Keratinocyte (primary cell): ENCODE data around the gene IL17C. TPM values are rescaled to one million over a fixed set of nuclear protein-coding genes. Genes with fewer than 3 reads are reported as not detected.

Experiments
- DNase-seq: peaks from one replicate; pipeline ENCODE4 v3.0.0-alpha.2; 2011; ENCODE audit warnings: low read depth, missing footprints, low spot score
- FAIRE-seq: peaks from 2 replicates; lab custom pipeline; 2011; peaks lifted over from hg19 to GRCh38; lab: Jason Lieb, UNC
- H2AFZ ChIP-seq: 2 replicates; pipeline ENCODE4 v1.6.0; 2012; ENCODE audit warnings: low read length, control low read depth, inconsistent platforms; ENCODE audit not compliant: control insufficient read depth
- H3K27ac ChIP-seq: 2 replicates; pipeline ENCODE4 v1.5.1; 2011; ENCODE audit warnings: low read length; ENCODE audit not compliant: control insufficient read depth, insufficient read depth
- H3K27me3 ChIP-seq: 3 replicates; pipeline ENCODE4 v1.6.0; 2011; ENCODE audit warnings: low read length; ENCODE audit not compliant: control insufficient read depth, insufficient read depth; ENCODE audit errors: extremely low read depth
- H3K36me3 ChIP-seq, 2 experiments: 2 replicates in 1 of 2; 3 replicates in 1 of 2; pipeline ENCODE4 v1.5.1; 2011; ENCODE audit warnings: low read length in 2 of 2, mild to moderate bottlenecking in 1 of 2; ENCODE audit not compliant: control insufficient read depth in 2 of 2, insufficient read depth in 2 of 2; ENCODE audit errors: extremely low read depth in 1 of 2
- H3K4me1 ChIP-seq: 3 replicates; pipeline ENCODE4 v1.5.1; 2011; ENCODE audit warnings: low read length; ENCODE audit not compliant: control insufficient read depth, insufficient read depth; ENCODE audit errors: extremely low read depth
- H3K4me2 ChIP-seq: 3 replicates; pipeline ENCODE4 v1.6.0; 2011; ENCODE audit warnings: low read depth, low read length; ENCODE audit not compliant: control insufficient read depth, insufficient read depth; ENCODE audit errors: extremely low read depth
- H3K4me3 ChIP-seq, 3 experiments: fragments of 200-600 bp in 1 of 3; sonication (generic) in 1 of 3; 2 replicates in 2 of 3; 3 replicates in 1 of 3; pipeline ENCODE4 v1.5.1; 2011 to 2016; ENCODE audit warnings: low read length in 3 of 3, mild to moderate bottlenecking in 3 of 3, control low read depth in 2 of 3, inconsistent platforms in 1 of 3, low read depth in 1 of 3, mixed read lengths in 1 of 3, mixed run types in 1 of 3, moderate library complexity in 1 of 3; ENCODE audit not compliant: control insufficient read depth in 2 of 3, insufficient read depth in 2 of 3; ENCODE audit errors: extremely low read depth in 1 of 3
- H3K79me2 ChIP-seq: 2 replicates; pipeline ENCODE4 v1.6.0; 2012; ENCODE audit warnings: low read length; ENCODE audit not compliant: control insufficient read depth, insufficient read depth
- H3K9ac ChIP-seq: 3 replicates; pipeline ENCODE4 v1.6.0; 2011; ENCODE audit warnings: low read length; ENCODE audit not compliant: control insufficient read depth, insufficient read depth; ENCODE audit errors: extremely low read depth
- H3K9me1 ChIP-seq: 3 replicates; pipeline ENCODE4 v1.6.0; 2011; ENCODE audit warnings: low read length; ENCODE audit not compliant: control insufficient read depth, insufficient read depth; ENCODE audit errors: extremely low read depth
- H3K9me3 ChIP-seq: 2 replicates; pipeline ENCODE4 v1.5.1; 2012; ENCODE audit warnings: low read depth, low read length; ENCODE audit not compliant: control insufficient read depth
- H4K20me1 ChIP-seq: 3 replicates; pipeline ENCODE4 v1.6.0; 2011; ENCODE audit warnings: low read length; ENCODE audit not compliant: control insufficient read depth, insufficient read depth; ENCODE audit errors: extremely low read depth
- EZH2 ChIP-seq: IDR thresholded peaks from one replicate; pipeline ENCODE4 v1.6.1; 2012; ENCODE audit warnings: inconsistent platforms, mild to moderate bottlenecking, low read length, moderate library complexity
- dilution Hi-C: fragments of 300-500 bp; cut with MboI; formaldehyde crosslinking; loops from one replicate; pipeline ENCODE4 v1.7.0; 2020; ENCODE audit warnings: low sequenced_read_pairs; ENCODE audit not compliant: extremely low pct_ligation_motif_present
- polyA plus RNA-seq, 5 experiments: library from polyadenylated mRNA; depleted of rRNA in 3 of 5; stranded (reverse) in 3 of 5; stranded (forward) in 1 of 5; unstranded in 1 of 5; fragments of >200 nt; gene quantifications; 1 replicate in 1 of 5; 2 replicates in 3 of 5; 3 replicates in 1 of 5; pipeline versions ENCODE4 v1.2.1 to v1.2.3, GENCODE V29; 2011 to 2012; ENCODE audit warnings: missing spikeins in 2 of 5, low read depth in 1 of 5, low replicate concordance in 1 of 5
- TF ChIP-seq, protein P1 (sequence below), 3 experiments: IDR thresholded peaks in 1 of 3; conservative IDR thresholded peaks in 1 of 3; optimal IDR thresholded peaks in 1 of 3; 2 replicates in 2 of 3; 3 replicates in 1 of 3; pipeline versions ENCODE3 to v1.5.1; 2011; ENCODE audit warnings: low read length in 3 of 3, mild to moderate bottlenecking in 3 of 3, moderate library complexity in 2 of 3, control low read depth in 1 of 3, inconsistent platforms in 1 of 3; ENCODE audit not compliant: insufficient read depth in 2 of 3; ENCODE audit errors: extremely low read depth in 1 of 3

The IL17C gene
- polyA plus RNA-seq, 1 donor (not counting 4 experiments of a cell fraction or from before 2014, with no cell fraction given), result not detected

DNA sequence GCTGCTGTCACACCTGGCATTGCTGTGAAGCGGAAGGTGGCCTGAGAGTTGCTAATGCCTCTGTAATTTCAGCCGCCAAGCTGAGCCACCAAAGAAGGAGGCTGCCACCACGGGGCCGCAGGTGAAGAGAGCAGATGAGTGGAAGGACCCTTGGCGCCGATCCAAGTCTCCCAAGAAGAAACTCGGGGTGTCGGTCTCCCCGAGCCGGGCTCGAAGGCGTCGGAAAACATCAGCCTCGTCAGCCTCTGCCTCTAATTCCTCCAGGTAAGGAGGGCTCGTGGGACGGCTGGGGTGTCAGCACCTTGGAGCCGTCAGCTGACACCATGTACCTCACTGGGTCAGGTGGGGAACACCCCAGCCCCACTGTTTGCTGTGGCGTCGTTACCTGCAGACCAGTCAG lies 16.2 kb upstream of the IL17C start:
- no peaks in the 10 kb centered on the region for H3K4me1 ChIP-seq
- peaks cover 3% of the 10 kb centered on the region for H3K79me2 ChIP-seq
- H2AFZ ChIP-seq, result no peak overlapping the region
- dilution Hi-C loops, result no loop called here
- peaks cover 32 to 34% of the 10 kb centered on the region in 2 experiments for H3K36me3 ChIP-seq
- peaks cover 4% of the 10 kb centered on the region for H4K20me1 ChIP-seq
- TF ChIP-seq, protein P1, sequence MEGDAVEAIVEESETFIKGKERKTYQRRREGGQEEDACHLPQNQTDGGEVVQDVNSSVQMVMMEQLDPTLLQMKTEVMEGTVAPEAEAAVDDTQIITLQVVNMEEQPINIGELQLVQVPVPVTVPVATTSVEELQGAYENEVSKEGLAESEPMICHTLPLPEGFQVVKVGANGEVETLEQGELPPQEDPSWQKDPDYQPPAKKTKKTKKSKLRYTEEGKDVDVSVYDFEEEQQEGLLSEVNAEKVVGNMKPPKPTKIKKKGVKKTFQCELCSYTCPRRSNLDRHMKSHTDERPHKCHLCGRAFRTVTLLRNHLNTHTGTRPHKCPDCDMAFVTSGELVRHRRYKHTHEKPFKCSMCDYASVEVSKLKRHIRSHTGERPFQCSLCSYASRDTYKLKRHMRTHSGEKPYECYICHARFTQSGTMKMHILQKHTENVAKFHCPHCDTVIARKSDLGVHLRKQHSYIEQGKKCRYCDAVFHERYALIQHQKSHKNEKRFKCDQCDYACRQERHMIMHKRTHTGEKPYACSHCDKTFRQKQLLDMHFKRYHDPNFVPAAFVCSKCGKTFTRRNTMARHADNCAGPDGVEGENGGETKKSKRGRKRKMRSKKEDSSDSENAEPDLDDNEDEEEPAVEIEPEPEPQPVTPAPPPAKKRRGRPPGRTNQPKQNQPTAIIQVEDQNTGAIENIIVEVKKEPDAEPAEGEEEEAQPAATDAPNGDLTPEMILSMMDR (optimal IDR thresholded peaks at IDR 0.05 in 1 of 3, IDR thresholded peaks at IDR 0.05 in 1 of 3, conservative IDR thresholded peaks at IDR 0.05 in 1 of 3; ENCODE audit: extremely low read depth in 1 of 3, insufficient read depth in 2 of 3, low read length in 3 of 3), result no peak
- no peak for TF ChIP-seq EZH2
- no peaks in the 10 kb centered on the region for H3K9me3 ChIP-seq
- no peak for FAIRE-seq
- no peak overlapping the region for H3K4me2 ChIP-seq
- H3K9me1 ChIP-seq, result no peaks in the 10 kb centered on the region
- no peak overlapping the region for H3K4me3 ChIP-seq
- H3K27ac ChIP-seq, result no peak overlapping the region
- no peak for DNase-seq
- H3K27me3 ChIP-seq, result no peaks in the 10 kb centered on the region
- no peak overlapping the region for H3K9ac ChIP-seq

DNA sequence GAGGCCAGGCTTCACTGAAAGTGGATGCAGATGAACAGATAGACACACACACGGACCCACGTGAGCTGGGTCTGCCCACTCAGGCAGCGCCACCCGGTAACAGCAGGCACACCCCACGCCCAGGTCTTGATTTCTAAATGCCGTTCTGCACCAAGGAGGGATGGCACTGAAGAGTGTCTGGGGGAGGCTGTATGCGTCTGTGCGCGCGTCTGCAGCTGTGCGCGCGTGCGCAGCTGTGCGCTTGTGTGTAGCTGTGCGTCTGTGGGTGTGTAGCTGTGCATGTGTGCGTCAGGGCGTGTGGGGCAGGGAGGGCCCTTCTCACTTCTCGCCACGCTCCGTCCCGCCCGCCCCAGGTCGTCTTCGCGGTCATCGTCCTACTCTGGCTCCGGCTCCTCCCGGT lies 15.5 kb upstream of the IL17C start:
- H3K4me1 ChIP-seq, result no peaks in the 10 kb centered on the region
- no peak overlapping the region for H3K9ac ChIP-seq
- H2AFZ ChIP-seq, result no peak overlapping the region
- DNase-seq (no peak), FAIRE-seq (no peak)
- dilution Hi-C loops, result no loop called here
- H3K4me3 ChIP-seq, result no peak overlapping the region
- peaks cover 36 to 38% of the 10 kb centered on the region in 2 experiments for H3K36me3 ChIP-seq
- peaks cover 3% of the 10 kb centered on the region for H3K79me2 ChIP-seq
- no peak overlapping the region for H3K4me2 ChIP-seq
- H3K9me1 ChIP-seq, result no peaks in the 10 kb centered on the region
- H3K27me3 ChIP-seq, result no peaks in the 10 kb centered on the region
- peaks cover 4% of the 10 kb centered on the region for H4K20me1 ChIP-seq
- H3K9me3 ChIP-seq, result no peaks in the 10 kb centered on the region
- no peak overlapping the region for H3K27ac ChIP-seq
- TF ChIP-seq, protein P1 (optimal IDR thresholded peaks at IDR 0.05 in 1 of 3, IDR thresholded peaks at IDR 0.05 in 1 of 3, conservative IDR thresholded peaks at IDR 0.05 in 1 of 3; ENCODE audit: extremely low read depth in 1 of 3, insufficient read depth in 2 of 3, low read length in 3 of 3), result no peak
- no peak for TF ChIP-seq EZH2
